ENCODE results near the gene NLN.
"Not testable (repeated sequence)": the region's sequence is repeated elsewhere in the genome, so short reads cannot be mapped to it uniquely, and the experiment has no call there.

Gene NLN

GRCh38 chr5:65775476-65775875, 53.5 kb downstream of the NLN start:
- DNase-seq, result no peak

DNA sequence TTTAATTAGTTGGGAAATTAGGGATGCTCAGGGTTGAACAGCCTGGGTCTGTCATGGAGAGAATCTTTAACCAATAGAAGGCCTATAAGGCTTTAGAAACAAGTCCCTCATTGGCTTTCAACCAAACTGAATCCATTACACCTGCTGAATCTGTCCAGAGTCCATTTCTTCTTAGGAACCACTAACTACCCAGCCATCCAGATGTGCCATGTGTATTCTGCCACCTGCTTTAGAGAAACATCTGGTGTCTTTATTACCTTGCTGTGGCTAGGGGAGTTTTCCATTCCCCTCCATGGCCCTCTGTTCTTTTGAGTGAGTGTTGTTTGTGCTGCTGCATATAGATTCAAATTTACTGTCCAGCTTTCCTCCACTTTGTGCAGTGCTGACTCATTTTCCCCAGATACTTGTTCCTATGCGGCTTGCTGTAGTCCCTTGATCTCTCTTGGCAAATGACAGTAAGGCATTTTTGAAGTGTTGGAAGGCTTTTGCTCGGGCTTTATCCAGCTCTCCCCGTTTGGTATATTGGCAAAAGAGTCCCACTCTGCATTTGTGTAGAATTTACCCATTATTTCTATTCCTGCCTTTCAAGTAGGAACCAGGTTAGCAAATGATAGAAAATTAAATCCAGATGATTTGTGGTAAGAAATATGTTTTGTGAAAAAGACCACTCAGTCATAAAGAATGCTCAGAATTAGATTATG, 54.6 kb downstream of the NLN start:
- no peak for DNase-seq

DNA sequence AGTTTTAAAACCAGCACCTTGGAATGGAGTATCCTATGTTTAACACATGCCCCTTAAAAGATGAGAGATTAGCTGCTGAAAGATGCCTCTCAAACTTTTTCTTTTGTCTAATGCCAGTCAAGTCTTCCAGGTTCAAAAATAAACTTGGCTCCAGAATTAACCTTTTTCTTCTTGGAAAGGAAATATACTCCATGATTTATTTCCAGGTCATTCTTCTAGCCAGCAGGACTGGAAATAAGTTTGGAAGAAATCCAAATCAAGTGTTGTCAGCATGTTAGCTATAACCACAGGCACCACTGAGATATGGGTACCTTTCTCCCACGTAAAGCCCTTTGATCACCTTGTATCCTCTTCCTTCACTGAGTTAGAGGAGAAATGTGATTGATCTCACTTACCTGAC, 56.1 kb downstream of the NLN start:
- no peak for DNase-seq

DNA sequence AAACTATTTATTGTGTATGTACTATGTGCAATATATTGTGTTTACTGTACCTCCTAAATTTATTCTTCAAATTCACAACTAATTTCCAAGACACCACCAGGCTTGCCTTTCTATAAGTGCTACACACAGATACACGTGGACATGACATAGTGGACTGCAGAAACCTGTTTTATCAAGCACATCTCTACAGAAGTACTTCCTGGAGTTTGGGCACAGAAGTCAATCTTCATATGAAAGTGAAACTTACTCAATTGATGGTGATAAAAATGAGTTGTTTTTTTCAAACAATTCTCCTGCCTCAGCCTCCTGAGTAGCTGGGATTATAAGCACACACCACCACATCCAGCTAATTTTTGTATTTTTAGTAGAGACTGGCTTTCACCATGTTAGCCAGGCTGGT, 57.6 kb downstream of the NLN start:
- DNase-seq, result no peak

DNA sequence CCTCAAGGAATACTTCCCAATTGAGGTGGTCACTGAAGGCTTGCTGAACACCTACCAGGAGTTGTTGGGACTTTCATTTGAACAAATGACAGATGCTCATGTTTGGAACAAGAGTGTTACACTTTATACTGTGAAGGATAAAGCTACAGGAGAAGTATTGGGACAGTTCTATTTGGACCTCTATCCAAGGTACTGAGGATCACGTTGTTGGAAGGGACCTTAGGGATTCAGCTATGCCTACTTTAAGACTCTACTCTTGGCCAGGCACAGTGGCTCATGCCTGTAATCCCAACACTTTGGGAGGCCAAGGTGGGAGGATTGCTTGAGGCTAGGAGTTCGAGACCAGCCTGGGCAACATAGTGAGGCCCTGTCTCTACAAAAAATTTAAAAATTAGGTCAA, 66.3 kb downstream of the NLN start:
- not testable (repeated sequence) for DNase-seq

- no peak for DNase-seq
Observed at GRCh38 chr5:65790371-65791163, 68.6 kb downstream of the NLN start.

GRCh38 chr5:65791712-65792673, 70.0 kb downstream of the NLN start:
- DNase-seq, result no peak

DNA sequence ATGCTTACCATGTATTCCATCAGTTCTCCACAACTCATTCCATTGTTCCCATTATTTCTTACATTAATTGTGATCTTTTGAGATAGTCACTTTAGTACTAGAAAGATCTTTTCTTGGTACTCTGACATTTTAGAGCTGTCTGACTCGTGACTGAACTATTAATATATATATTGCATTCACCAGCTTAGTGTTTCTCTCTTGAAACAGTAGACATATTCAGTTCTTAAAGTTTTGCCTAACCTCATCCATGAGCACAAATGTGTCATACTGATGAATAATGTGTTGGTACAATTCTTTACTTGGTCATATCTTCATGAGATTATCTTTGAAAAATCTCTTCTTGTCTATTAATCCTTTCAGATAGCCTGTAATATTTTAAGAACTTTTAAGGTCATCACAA, 74.3 kb downstream of the NLN start:
- DNase-seq, result no peak

- no peak for DNase-seq
Observed at GRCh38 chr5:65796751-65797316, 74.8 kb downstream of the NLN start.

DNA sequence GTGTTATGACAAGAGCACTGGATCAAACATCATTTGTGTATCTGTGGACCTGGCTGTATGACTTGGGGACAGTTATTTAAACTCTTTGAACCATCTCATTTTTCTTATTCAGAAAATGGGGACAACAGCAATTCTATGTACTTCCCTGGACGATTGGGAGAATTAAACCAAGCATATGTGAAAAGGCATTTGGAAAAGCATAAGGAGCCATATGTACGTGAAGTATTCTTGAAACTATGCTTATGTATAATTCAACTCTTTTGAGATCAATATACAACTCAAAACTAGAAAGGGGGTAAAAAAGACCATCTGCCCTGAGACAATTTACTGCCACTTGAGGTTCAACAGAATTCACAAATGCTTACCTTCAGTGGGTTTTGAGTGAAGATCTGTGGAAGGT, 75.5 kb downstream of the NLN start:
- no peak for DNase-seq

- DNase-seq, result no peak
Observed at GRCh38 chr5:65799857-65800256, 77.9 kb downstream of the NLN start.

DNA sequence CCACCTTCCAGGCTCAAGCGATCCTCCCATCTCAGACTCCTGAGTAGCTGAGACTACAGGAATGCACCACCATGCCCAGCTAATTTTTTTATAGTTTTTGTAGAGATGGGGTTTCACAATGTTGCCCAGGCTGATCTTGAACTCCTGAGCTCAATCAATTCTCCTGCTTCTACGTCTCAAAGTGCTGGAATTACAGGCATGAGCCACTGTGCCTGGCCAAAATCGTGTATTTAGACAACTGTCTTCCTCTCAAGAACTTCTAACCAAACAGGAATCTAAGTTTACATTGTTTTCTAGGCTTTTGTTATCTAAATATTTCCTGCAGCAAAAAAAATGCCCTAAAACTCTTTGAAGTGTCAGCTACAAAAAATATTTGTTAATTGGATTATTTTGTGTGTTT, 78.8 kb downstream of the NLN start:
- no peak for DNase-seq

GRCh38 chr5:65801352-65801783, 79.4 kb downstream of the NLN start:
- DNase-seq, result no peak

DNA sequence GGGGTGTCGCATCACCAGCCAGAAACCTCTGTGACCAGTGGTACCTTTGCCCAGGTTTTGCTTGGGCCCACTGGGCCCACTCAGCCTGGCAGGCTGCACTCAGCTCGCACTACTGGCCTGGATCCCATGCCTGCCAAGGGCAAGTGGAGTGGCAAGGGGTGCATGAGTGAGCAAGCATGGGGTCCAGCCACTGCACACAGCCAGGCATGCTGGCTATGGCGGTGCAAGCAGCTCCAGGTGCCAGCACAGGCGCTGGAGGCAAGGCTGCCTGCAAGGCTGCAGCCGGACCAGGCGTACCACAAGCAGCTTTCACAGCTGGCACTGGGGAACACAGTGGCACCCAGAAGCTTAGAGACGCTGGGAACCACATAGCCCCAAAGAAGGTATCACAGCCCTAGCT, 80.1 kb downstream of the NLN start:
- no peak for DNase-seq

DNA sequence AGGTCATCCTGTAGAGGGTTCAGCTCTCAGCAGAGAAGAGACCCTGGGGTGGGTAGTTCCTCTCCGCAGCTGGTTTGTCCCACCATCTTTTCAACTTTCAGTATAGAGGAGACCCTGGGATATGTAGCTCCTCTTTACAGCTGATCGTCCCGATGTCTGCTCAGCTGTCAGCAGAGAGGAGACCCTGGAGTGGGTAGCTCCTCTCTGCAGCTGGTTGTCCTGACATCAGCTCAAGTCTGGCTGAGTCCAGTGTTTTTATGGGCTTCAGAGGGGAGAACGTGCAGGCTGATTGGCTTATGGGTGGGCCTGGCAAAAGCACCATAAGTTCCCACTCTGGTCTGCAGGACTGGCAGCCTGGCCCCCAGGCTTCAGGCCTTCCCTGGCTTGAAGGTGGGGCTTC, 80.8 kb downstream of the NLN start:
- DNase-seq, result no peak

DNA sequence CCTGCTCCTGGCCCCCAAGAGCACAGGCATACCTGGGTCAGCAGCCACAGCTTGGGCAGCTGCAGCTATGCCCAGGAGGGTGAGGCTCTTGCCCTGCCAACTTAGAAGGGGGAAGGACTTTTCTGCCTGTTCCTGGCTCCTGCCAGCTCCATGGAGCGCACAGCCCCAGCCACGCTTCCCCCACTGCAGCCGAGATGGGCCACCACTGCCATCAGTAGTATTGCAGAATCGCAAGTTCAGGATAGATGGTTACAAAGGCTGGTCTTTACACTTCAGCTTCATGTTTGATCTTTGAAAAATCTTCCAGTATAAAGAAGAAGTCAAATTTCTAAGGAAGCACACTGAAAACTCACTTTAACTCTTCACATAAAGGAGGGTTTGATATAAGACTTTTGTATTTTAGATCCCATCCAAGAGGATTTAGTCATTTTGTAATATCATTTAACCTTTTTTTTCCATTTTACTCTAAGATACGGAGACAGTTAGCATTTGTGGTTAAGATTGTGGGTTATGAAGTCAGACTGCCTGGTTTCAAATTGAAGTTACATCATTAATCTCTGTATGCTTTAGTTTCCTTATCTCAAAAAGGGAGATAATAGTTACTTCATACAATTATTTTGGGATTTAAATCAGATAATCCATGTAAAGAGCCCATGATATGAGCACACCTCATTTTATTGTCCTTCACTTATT, 81.8 kb downstream of the NLN start:
- DNase-seq, result no peak

GRCh38 chr5:65805089-65805488, 83.1 kb downstream of the NLN start:
- no peak for DNase-seq

- DNase-seq, result not testable (repeated sequence)
Observed at GRCh38 chr5:65807494-65807893, 85.5 kb downstream of the NLN start.

DNA sequence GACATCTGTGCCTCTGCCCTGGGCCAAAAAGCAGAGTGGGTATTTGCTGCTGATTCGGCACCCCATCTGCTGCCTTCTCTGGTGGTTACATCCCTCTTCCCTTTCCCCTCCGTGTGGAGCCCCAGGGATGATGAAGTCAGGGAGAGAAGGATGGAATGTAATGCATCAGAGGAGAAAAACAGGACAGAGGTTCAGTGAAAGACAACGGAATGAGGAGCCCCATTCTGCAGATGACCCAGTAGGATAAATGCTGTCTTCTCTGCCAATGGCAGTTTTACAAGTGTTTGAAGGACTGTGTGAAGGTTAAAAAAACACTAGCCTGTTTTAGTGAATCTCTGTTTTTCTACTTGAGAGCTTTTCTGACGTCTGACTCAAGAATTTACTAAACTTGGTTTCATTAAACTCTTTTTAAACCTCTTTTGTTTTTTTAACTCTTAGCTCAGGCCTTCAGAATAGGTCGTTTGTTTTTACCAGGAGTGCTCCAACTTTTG, 86.3 kb downstream of the NLN start:
- DNase-seq, result no peak

DNA sequence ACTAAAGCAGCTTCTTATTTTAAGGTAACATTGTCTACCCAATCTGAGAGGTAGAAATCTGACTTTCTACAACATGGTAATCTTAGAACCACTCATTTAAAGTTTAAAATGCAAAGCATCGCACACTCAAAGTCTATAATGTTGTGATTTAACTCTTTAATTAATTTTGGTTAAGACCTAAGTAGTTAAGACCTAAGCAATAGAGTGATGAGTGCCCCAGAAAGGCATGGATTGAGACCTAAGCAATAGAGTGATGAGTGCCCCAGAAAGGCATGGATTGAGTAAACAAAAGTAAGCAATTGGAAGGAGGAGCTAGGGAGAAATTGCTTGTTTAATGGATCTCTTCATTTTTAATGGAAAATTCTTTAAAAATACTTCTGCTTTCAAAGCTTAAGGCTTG, 86.8 kb downstream of the NLN start:
- DNase-seq, result no peak

- DNase-seq, result no peak
Observed at GRCh38 chr5:65809817-65810531, 88.0 kb downstream of the NLN start.
